HG02759 (cell line): Measurements from ENCODE around the gene MAPK4.
"Not testable (repeated sequence)": the region's sequence is repeated elsewhere in the genome, so short reads cannot be mapped to it uniquely, and the experiment has no call there.

Source experiments
- ATAC-seq: cut with Tn5 transposase; IDR thresholded peaks from one replicate; pipeline ENCODE4 v1.9.1; 2021; ENCODE audit warnings: mild to moderate bottlenecking, moderate library complexity; ENCODE audit not compliant: unreplicated experiment

The MAPK4 gene

DNA sequence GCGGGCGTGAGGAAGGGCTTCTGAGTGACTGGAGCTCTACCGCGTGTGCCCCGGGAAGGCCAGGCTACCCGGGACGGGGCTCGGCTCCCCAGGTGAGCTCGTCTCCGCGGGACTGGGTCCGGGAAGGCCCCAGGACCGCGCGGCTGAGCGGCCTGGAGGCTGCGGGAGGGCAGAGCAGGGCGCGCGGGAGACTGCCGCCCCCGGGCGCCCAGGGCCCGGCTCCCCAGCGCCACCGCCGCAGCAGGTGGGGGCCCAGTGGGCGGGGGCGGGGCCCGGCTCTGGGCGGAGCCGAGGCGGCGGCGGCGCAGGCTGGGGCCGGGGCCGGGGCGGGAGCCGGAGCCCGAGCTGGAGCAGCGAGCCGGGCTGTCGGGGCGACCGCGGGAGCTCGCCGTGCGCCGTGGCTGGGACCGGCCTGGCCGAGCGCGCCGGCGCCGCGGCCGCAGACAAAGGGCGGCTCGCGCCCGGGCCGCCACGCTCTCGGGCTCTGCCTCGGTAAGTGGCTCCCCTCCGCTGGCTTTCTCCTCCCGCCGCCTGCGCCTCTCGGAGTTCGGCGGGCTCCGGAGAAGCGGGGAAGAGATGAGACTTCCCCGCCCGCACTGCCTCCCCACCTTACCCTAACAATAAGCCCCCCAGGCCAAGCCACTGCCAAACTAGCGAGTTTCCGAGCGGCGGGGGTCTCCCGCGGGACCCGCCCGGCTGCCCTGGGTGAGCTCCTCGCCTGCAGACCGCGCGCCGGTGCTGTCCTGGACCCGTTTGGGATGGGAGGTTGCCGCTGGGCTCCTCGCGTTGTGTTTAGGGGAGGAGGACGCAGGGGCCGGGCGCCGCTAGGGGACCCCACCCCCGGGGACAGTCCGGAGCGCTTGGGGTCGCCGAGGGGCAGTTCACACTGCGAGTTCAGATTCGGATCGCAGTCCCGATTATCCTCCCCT, at the start of gene MAPK4:
Gene MAPK4 (plus strand): TSS at position 336 of the 929 bp plus-strand sequence. CDS start 103,872 bp downstream, outside the sequence.
- ATAC-seq = peak; percentile 76

GRCh38 chr18:50517277-50517676, 42.6 kb upstream of the MAPK4 start:
- ATAC-seq = not testable (repeated sequence)

DNA sequence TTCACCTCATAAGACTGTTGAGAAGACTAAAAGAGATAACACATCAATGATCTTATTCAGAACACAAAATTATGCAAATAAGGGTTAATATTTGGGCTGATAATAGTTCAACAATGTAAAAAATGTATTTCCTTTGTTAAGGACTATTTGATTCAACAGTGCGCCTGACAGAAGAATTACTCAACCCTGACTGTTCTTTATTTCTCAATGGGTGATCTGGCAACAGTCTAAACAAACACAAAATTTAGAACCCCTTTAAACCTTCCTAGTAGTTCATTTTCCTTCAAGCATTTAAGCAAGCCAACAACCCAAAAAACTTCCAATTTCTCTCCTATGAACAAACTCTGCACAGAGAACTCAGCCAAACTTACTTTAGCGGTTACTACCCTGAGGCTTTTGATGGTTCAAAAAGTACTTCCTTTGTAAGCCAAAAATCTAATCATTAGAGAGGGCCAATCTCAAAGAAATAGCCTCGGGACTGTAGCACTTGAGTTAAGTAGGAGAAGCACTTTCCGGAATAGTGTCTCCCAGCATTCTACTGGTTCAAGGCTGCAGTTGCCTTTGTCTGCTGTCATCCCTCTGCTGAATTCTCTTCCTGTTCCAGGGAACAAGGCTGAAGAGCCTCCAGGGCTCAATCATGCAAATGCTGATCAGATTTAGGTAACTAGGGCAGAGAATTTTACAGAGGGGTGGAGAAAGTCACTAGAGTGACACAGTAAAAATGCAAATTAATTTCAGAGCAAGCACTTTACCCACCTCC, 40.9 kb upstream of the MAPK4 start:
- ATAC-seq = no peak

- no peak for ATAC-seq
Measured at GRCh38 chr18:50523165-50523564, 36.7 kb upstream of the MAPK4 start.

GRCh38 chr18:50527636-50528307, 32.1 kb upstream of the MAPK4 start:
- no peak for ATAC-seq

DNA sequence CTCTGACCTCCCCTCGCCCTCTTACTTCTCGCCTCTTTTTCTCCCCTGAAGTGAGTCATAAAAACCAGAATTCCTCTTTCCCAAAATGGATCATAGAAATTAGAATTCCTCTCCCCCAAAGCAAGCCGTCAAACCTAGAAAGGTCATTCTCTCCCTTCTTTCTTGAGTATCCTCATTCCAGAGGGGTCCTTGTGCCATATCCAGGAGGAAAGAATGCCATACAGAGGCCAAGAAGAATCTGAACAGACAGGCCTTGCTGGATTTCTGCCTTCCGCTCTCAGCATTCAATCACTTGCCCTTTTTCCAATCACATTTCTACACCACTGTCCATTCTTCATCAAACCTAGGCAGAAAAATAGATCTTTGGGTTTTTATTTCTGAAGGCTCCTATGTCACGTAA, 31.1 kb upstream of the MAPK4 start:
- ATAC-seq = no peak

DNA sequence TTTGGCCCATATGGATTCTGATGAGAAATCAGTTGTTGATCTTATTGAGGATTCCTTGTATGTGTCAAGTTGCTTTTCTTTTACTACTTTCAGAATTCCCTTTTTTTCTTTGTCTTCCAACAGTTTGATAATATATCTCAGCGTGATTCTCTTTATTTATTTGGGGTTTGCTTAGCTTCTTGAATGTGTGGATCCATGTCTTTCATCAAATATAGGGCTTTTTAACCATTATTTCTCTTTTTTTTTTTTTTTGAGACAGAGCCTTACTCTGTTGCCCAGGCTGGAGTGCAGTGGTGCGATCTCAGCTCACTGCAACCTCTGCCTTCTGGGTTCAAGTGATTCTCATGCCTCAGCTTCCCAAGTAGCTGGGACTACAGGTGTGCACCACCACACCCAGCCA, 26.1 kb upstream of the MAPK4 start:
- ATAC-seq = not testable (repeated sequence)

GRCh38 chr18:50544476-50544875, 15.4 kb upstream of the MAPK4 start:
- not testable (repeated sequence) for ATAC-seq

DNA sequence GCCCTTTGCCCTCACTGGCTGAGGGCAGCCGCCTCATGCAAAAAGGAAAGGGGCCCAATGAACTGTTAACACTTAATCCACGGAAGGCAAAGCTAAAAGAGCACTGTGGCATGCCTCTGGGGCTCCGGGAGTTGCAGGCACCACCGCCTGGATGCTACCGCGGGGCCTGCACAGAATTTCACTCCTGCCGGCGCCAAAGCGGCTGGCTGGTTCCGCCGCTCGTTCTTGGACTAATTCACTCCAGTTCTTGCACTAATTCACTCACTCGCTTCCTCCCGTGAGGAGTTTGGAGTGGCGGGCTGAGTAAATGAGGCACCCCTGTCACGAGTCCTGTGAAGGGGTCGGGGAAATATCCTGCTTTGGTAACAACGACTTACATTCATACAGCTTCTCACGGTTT, 14.0 kb upstream of the MAPK4 start:
- no peak for ATAC-seq

DNA sequence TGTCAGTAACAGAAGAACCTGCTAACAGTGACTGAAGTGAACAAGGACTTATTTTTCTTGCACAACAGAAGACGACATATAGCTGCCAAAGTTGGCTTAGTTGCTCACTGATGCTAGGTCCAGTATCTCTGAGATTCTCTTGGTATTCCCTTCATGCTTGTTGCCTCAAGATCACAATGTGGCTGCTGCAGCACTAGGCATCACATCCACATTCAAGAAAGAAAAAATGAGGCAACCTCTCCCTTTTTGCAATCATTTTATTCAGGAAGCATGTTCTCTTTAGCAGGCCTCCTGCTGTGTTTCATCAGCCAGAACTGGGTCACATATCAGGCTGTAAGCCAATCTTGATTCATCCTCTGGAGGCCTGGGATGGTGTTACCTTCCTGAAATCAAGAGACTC, 11.7 kb upstream of the MAPK4 start:
- ATAC-seq = no peak

- ATAC-seq = not testable (repeated sequence)
Measured at GRCh38 chr18:50551651-50552050, 8.2 kb upstream of the MAPK4 start.

DNA sequence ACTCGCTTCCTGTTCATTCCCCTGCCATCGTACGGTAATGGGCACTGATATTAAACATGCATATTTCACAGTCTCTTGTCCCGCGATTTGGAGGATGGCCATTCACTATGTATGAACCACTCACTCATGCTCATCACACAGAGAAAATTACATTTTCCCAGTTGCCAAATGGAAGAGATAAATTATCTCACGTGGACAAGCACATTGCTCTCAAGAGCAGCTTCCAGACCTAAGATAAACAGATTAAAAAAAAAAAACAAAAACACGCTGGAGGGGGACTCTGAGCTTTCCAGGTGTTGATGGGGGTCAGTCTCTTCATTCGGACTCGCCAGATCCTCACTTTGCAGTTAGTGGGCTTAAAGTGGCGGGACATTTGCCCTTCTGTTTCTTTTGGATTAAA, 1.7 kb upstream of the MAPK4 start:
- no peak for ATAC-seq

- ATAC-seq = no peak
Measured at GRCh38 chr18:50558948-50559751, 737 bp upstream of the MAPK4 start.

DNA sequence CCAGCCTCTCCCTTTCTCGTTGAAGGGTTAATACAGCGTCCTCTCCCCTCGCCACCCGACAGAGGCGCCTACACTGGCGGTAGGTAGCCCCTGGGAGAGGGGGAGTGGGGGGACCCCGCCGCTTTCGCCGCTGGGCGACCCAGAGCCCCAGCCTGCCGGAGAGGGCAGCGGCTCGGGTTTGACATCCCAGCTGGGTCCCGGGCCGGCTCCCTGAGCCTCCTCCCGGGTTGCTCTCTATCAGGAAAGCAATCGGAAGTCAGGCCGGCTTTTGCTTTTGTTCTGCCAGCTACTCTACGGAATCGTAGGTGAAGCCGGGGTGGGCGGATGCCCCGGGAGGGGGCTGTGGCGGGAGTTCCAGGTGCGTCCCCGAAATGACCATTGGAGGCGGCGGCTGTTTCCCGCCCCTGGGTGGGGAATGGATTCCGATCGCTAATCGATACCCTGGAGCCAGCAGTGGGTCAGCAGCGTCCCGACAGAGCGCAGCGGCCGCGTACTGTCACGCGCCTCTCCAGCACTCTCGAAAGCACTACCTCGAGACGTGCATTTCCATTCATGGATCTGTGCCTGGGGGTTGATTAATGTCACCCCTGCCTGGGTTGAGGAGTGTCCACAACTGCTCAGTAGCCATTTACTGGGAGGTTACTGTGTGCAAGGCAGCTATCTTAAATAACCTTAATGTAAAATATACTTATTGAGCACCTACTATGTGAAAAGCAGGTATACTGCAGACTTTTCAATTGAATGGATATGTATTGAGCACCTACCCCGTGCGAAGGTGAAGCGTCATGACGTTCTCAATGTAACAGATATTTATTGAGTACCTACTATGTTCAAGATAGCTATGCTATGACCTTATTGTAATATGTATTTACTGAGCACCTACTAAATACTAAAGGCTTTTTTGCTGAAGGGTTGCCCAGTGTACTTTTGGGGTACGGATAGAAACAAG, 1.1 kb downstream of the MAPK4 start:
- no peak for ATAC-seq

- ATAC-seq = not testable (repeated sequence)
Measured at GRCh38 chr18:50562258-50562657, 2.4 kb downstream of the MAPK4 start.

- ATAC-seq = no peak
Measured at GRCh38 chr18:50562686-50563085, 2.8 kb downstream of the MAPK4 start.

- no peak for ATAC-seq
Measured at GRCh38 chr18:50563376-50563775, 3.5 kb downstream of the MAPK4 start.

DNA sequence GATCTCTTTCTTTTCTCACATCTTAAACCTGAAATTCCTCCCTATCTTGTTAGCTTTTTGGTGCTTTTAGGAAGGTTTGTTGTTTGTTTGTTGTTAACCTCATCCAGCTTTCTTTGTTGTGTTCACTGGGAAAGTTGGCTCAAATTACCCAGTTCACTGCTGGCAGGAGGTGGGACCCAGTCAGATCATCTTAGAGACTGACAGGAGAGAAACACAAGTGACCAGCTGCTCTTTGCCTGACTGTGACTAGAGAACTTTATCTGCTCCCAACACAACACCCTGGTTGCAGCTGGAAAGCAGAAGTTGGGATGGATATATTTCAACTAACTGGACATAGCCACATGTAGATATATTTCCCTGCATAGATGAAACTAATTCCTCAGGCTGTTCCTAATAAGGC, 10.0 kb downstream of the MAPK4 start:
- ATAC-seq = no peak

GRCh38 chr18:50571606-50572005, 11.7 kb downstream of the MAPK4 start:
- no peak for ATAC-seq
